ENCODE results near the gene HLA-DPA1.

HLA-DPA1 gene

GRCh38 chr6:33088931-33089620, 15.6 kb upstream of the HLA-DPA1 start:
- TF ChIP-seq ZBTB7A (IDR thresholded peaks at IDR 0.05; ENCODE audit: low read depth) (no peak), USF1 (IDR thresholded peaks at IDR 0.05) (no peak), FOXM1 (IDR thresholded peaks at IDR 0.05; ENCODE audit: borderline replicate concordance, low read depth) (no peak), TEAD4 (IDR thresholded peaks at IDR 0.05) (no peak), CEBPB (IDR thresholded peaks at IDR 0.05) (no peak), EP300 (IDR thresholded peaks at IDR 0.05; ENCODE audit: borderline replicate concordance) (no peak), YY1 (IDR thresholded peaks at IDR 0.05; ENCODE audit: low read depth) (no peak), EGR1 (IDR thresholded peaks at IDR 0.05) (no peak), TCF12 (IDR thresholded peaks at IDR 0.05; ENCODE audit: low read depth) (no peak), CREB1 (IDR thresholded peaks at IDR 0.05; ENCODE audit: low read depth) (no peak), MAX (IDR thresholded peaks at IDR 0.05) (no peak), NFIC (IDR thresholded peaks at IDR 0.05) (no peak), RAD21 (IDR thresholded peaks at IDR 0.05; ENCODE audit: low read depth) (no peak), REST (IDR thresholded peaks at IDR 0.05; ENCODE audit: low read depth) (no peak)

- TF ChIP-seq TEAD4 (IDR thresholded peaks at IDR 0.05) (no peak), TCF12 (IDR thresholded peaks at IDR 0.05; ENCODE audit: low read depth) (no peak), MAX (IDR thresholded peaks at IDR 0.05) (no peak), USF1 (IDR thresholded peaks at IDR 0.05) (no peak), YY1 (IDR thresholded peaks at IDR 0.05; ENCODE audit: low read depth) (no peak)
Observed at GRCh38 chr6:33088258-33088930, 14.9 kb upstream of the HLA-DPA1 start.

GRCh38 chr6:33085627-33086026, 12.2 kb upstream of the HLA-DPA1 start:
- TF ChIP-seq CREB1 (IDR thresholded peaks at IDR 0.05; ENCODE audit: low read depth) (no peak), TAF1 (IDR thresholded peaks at IDR 0.05; ENCODE audit: low read depth) (no peak), EP300 (IDR thresholded peaks at IDR 0.05; ENCODE audit: borderline replicate concordance) (no peak), TEAD4 (IDR thresholded peaks at IDR 0.05) (no peak), TCF12 (IDR thresholded peaks at IDR 0.05; ENCODE audit: low read depth) (no peak), FOXM1 (IDR thresholded peaks at IDR 0.05; ENCODE audit: borderline replicate concordance, low read depth) (no peak)

GRCh38 chr6:33082702-33083101, 9.3 kb upstream of the HLA-DPA1 start:
- TF ChIP-seq TCF12 (IDR thresholded peaks at IDR 0.05; ENCODE audit: low read depth) (no peak), RAD21 (IDR thresholded peaks at IDR 0.05; ENCODE audit: low read depth) (peak; percentile 57)

- TF ChIP-seq TAF1 (IDR thresholded peaks at IDR 0.05; ENCODE audit: low read depth) (no peak), YY1 (IDR thresholded peaks at IDR 0.05; ENCODE audit: low read depth) (no peak), MAX (IDR thresholded peaks at IDR 0.05) (no peak), ZBTB7A (IDR thresholded peaks at IDR 0.05; ENCODE audit: low read depth) (no peak), TEAD4 (IDR thresholded peaks at IDR 0.05) (no peak), USF1 (IDR thresholded peaks at IDR 0.05) (no peak), TCF12 (IDR thresholded peaks at IDR 0.05; ENCODE audit: low read depth) (no peak), EP300 (IDR thresholded peaks at IDR 0.05; ENCODE audit: borderline replicate concordance) (no peak), RAD21 (IDR thresholded peaks at IDR 0.05; ENCODE audit: low read depth) (no peak), EGR1 (IDR thresholded peaks at IDR 0.05) (no peak), FOXM1 (IDR thresholded peaks at IDR 0.05; ENCODE audit: borderline replicate concordance, low read depth) (no peak), REST (IDR thresholded peaks at IDR 0.05; ENCODE audit: low read depth) (no peak), CREB1 (IDR thresholded peaks at IDR 0.05; ENCODE audit: low read depth) (no peak), CEBPB (IDR thresholded peaks at IDR 0.05) (no peak), NFIC (IDR thresholded peaks at IDR 0.05) (no peak)
Observed at GRCh38 chr6:33081098-33081824, 7.8 kb upstream of the HLA-DPA1 start.
